ENCODE data around the gene KAZN.

KAZN gene

DNA sequence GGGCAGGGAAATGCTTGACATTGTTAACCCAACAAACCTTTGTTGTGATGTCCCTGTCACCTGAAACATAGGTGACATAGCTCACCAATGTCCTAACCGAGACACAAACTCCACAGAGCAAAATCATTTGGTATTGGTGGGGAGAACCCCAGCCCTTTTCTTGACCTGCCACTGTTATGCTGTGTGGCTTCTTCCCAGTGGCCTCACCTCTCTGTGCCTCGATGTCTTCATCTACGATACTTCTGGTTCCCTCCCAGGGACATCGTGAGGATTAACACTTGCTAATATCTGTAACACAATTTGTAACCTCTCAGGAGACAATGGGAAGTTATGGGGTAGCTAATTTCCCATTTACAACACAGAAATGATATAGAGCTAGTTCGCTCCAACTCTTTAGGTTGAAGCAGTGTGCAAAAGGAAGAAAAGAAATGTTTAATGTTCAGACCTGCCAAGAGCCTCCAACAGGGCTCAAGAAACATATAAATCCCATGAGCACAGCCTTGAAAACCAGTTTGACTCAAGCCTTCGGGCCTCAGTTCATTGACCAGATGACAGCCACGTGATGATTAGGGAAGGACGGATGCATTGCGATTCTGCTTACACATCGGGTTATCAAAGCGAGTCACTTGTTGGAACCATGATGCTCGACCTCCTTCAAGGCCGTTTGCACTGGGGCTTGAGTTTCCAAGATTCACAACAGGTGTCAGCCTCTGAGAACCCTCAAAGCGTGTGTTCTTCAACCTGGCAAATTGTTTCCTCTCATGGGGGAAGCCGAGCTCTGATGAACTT, 517.3 kb downstream of the KAZN start:
- ATAC-seq = no peak
- TF ChIP-seq, protein P1, sequence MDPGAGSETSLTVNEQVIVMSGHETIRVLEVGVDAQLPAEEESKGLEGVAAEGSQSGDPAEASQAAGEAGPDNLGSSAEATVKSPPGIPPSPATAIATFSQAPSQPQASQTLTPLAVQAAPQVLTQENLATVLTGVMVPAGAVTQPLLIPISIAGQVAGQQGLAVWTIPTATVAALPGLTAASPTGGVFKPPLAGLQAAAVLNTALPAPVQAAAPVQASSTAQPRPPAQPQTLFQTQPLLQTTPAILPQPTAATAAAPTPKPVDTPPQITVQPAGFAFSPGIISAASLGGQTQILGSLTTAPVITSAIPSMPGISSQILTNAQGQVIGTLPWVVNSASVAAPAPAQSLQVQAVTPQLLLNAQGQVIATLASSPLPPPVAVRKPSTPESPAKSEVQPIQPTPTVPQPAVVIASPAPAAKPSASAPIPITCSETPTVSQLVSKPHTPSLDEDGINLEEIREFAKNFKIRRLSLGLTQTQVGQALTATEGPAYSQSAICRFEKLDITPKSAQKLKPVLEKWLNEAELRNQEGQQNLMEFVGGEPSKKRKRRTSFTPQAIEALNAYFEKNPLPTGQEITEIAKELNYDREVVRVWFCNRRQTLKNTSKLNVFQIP (CRISPR knock-in tag; IDR thresholded peaks at IDR 0.05; ENCODE audit: borderline replicate concordance, low read depth) = no peak
- TF ChIP-seq, protein P2, sequence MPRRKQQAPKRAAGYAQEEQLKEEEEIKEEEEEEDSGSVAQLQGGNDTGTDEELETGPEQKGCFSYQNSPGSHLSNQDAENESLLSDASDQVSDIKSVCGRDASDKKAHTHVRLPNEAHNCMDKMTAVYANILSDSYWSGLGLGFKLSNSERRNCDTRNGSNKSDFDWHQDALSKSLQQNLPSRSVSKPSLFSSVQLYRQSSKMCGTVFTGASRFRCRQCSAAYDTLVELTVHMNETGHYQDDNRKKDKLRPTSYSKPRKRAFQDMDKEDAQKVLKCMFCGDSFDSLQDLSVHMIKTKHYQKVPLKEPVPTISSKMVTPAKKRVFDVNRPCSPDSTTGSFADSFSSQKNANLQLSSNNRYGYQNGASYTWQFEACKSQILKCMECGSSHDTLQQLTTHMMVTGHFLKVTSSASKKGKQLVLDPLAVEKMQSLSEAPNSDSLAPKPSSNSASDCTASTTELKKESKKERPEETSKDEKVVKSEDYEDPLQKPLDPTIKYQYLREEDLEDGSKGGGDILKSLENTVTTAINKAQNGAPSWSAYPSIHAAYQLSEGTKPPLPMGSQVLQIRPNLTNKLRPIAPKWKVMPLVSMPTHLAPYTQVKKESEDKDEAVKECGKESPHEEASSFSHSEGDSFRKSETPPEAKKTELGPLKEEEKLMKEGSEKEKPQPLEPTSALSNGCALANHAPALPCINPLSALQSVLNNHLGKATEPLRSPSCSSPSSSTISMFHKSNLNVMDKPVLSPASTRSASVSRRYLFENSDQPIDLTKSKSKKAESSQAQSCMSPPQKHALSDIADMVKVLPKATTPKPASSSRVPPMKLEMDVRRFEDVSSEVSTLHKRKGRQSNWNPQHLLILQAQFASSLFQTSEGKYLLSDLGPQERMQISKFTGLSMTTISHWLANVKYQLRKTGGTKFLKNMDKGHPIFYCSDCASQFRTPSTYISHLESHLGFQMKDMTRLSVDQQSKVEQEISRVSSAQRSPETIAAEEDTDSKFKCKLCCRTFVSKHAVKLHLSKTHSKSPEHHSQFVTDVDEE (CRISPR knock-in tag; IDR thresholded peaks at IDR 0.05) = no peak
- TF ChIP-seq TCF4 (CRISPR knock-in tag; IDR thresholded peaks at IDR 0.05; ENCODE audit: borderline replicate concordance) (no peak), ZNF8 (CRISPR knock-in tag; IDR thresholded peaks at IDR 0.05) (no peak), ZC3H10 (CRISPR knock-in tag; IDR thresholded peaks at IDR 0.05) (no peak), ISL1 (CRISPR knock-in tag; IDR thresholded peaks at IDR 0.05) (no peak), ZFP30 (CRISPR knock-in tag; IDR thresholded peaks at IDR 0.05) (no peak), ARNTL (CRISPR knock-in tag; IDR thresholded peaks at IDR 0.05; ENCODE audit: borderline replicate concordance, low read depth) (no peak), ZNF565 (CRISPR knock-in tag; conservative IDR thresholded peaks at IDR 0.05; ENCODE audit: low read depth) (no peak)

DNA sequence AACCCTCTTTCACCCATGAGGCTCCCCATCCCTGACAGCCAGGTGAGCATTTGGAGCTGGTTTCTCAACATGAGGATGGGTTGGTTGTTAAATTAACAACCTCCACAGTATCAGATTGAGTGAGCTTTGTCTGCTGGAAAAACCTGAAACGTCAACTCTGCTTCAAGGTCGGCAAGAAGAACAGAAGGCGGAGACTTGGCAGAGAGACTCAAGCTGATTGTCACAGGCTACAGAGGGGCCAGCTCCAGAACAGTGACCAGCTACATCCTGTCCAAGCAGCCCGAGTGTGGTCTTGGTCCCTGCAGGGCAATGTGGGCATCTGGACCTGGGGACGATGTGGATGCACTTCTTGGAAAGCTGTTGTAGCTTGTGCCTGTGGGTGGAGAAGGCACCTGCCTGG, 518.5 kb downstream of the KAZN start:
- ATAC-seq = peak; percentile 19; the same call in 1 of the 3 replicates
- TF ChIP-seq ZFP30 (CRISPR knock-in tag; IDR thresholded peaks at IDR 0.05) (no peak), ZC3H10 (CRISPR knock-in tag; IDR thresholded peaks at IDR 0.05) (no peak), OSR1 (CRISPR knock-in tag; IDR thresholded peaks at IDR 0.05) (no peak), BACH2 (CRISPR knock-in tag; IDR thresholded peaks at IDR 0.05; ENCODE audit: borderline replicate concordance) (no peak), ZFP3 (CRISPR knock-in tag; IDR thresholded peaks at IDR 0.05) (no peak), GLIS3 (CRISPR knock-in tag; IDR thresholded peaks at IDR 0.05) (no peak)
- TF ChIP-seq, protein P2 (CRISPR knock-in tag; IDR thresholded peaks at IDR 0.05) = no peak

DNA sequence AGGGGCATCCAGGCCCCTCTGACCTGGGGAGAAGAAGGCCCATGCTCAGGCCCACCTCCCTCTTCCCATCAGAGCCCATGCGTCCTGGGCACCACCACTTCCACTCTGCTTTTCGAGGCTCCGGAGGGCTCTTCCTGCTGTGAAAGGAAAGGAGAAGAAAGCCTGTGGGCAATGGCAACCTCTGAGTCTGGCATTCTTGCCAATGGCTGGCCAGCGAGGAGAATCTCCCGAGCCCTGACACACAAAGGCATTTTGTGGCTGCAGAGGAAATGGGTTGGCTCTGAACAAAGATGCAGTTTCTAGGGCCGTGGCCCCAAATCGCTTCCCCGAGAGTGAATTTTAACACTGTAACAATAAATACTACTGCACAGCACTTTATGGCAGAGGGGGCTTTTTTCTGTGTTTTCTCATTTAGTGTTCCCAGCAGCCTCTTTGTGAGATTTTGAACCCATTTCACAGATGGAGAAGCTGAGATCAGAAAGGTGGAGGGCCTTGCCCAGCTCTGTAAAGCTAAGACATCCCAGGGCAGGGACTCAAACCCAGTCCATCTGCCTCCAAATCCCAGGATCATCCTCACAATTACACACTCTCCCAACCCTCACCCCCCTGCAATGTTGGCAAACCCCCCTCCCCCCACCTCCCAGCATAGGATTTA, 519.3 kb downstream of the KAZN start:
- ATAC-seq = no peak
- no peak for TF ChIP-seq TCF4 (CRISPR knock-in tag; IDR thresholded peaks at IDR 0.05; ENCODE audit: borderline replicate concordance)
- no peak for TF ChIP-seq ARNTL (CRISPR knock-in tag; IDR thresholded peaks at IDR 0.05; ENCODE audit: borderline replicate concordance, low read depth)
- TF ChIP-seq ISL1 (CRISPR knock-in tag; IDR thresholded peaks at IDR 0.05) = no peak
- no peak for TF ChIP-seq ZNF8 (CRISPR knock-in tag; IDR thresholded peaks at IDR 0.05)
- TF ChIP-seq, protein P3, sequence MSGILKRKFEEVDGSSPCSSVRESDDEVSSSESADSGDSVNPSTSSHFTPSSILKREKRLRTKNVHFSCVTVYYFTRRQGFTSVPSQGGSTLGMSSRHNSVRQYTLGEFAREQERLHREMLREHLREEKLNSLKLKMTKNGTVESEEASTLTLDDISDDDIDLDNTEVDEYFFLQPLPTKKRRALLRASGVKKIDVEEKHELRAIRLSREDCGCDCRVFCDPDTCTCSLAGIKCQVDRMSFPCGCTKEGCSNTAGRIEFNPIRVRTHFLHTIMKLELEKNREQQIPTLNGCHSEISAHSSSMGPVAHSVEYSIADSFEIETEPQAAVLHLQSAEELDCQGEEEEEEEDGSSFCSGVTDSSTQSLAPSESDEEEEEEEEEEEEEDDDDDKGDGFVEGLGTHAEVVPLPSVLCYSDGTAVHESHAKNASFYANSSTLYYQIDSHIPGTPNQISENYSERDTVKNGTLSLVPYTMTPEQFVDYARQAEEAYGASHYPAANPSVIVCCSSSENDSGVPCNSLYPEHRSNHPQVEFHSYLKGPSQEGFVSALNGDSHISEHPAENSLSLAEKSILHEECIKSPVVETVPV (CRISPR knock-in tag; IDR thresholded peaks at IDR 0.05) = no peak
- no peak for TF ChIP-seq PPARA (CRISPR knock-in tag; IDR thresholded peaks at IDR 0.05; ENCODE audit: borderline replicate concordance)
- TF ChIP-seq SNAI2 (CRISPR knock-in tag; IDR thresholded peaks at IDR 0.05) = no peak
- TF ChIP-seq CSDC2 (CRISPR knock-in tag; IDR thresholded peaks at IDR 0.05) = no peak
- TF ChIP-seq, protein P4, sequence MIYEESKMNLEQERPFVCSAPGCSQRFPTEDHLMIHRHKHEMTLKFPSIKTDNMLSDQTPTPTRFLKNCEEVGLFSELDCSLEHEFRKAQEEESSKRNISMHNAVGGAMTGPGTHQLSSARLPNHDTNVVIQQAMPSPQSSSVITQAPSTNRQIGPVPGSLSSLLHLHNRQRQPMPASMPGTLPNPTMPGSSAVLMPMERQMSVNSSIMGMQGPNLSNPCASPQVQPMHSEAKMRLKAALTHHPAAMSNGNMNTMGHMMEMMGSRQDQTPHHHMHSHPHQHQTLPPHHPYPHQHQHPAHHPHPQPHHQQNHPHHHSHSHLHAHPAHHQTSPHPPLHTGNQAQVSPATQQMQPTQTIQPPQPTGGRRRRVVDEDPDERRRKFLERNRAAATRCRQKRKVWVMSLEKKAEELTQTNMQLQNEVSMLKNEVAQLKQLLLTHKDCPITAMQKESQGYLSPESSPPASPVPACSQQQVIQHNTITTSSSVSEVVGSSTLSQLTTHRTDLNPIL (CRISPR knock-in tag; IDR thresholded peaks at IDR 0.05; ENCODE audit: low read depth) = no peak
- no peak for TF ChIP-seq ZFP30 (CRISPR knock-in tag; IDR thresholded peaks at IDR 0.05)
- no peak for TF ChIP-seq ZC3H10 (CRISPR knock-in tag; IDR thresholded peaks at IDR 0.05)
- no peak for TF ChIP-seq OSR1 (CRISPR knock-in tag; IDR thresholded peaks at IDR 0.05)
- TF ChIP-seq, protein P2 (CRISPR knock-in tag; IDR thresholded peaks at IDR 0.05) = no peak
